ENCODE data around the gene RFX6.
A peak's percentile ranks its signal among the peaks of the same experiment; 100 is the strongest.
"Not testable (repeated sequence)": the region's sequence is repeated elsewhere in the genome, so short reads cannot be mapped to it uniquely, and the experiment has no call there.

The RFX6 gene

GRCh38 chr6:116876635-116877611 lies at the start of gene RFX6:
Gene RFX6, plus strand, starts transcription at chr6:116877242. Its CDS starts 34 bp downstream, at chr6:116877276.
- Histone ChIP-seq H3K9me3 (ENCODE audit: control insufficient read depth, insufficient read depth, low read length) (no peaks in the 10 kb centered on the region), H3K27me3 (ENCODE audit: control insufficient read depth, insufficient read depth, low read length) (peaks cover 55% of the 10 kb centered on the region), H3K4me3 (ENCODE audit: low read depth, low read length) (peak within 1 kb of the TSS; percentile 72), H3K36me3 (ENCODE audit: control insufficient read depth, insufficient read depth, low read length) (no peaks in the 10 kb centered on the region), H3K9ac (ENCODE audit: low read depth, low read length) (peak within 1 kb of the TSS; percentile 57), H3K4me1 (ENCODE audit: control insufficient read depth, insufficient read depth, low read length) (no peaks in the 10 kb centered on the region)

- H3K9me3 ChIP-seq (ENCODE audit: control insufficient read depth, insufficient read depth, low read length), result no peaks in the 10 kb centered on the region
- peaks cover 8% of the 10 kb centered on the region for H3K4me1 ChIP-seq (ENCODE audit: control insufficient read depth, insufficient read depth, low read length)
- H3K4me3 ChIP-seq (ENCODE audit: low read depth, low read length), result no peak overlapping the region
- H3K36me3 ChIP-seq (ENCODE audit: control insufficient read depth, insufficient read depth, low read length), result no peaks in the 10 kb centered on the region
- H3K9ac ChIP-seq (ENCODE audit: low read depth, low read length), result no peak overlapping the region
- H3K27me3 ChIP-seq (ENCODE audit: control insufficient read depth, insufficient read depth, low read length), result no peaks in the 10 kb centered on the region
Measured at GRCh38 chr6:116827561-116828240, 49.3 kb upstream of the RFX6 start.

- H3K4me1 ChIP-seq (ENCODE audit: control insufficient read depth, insufficient read depth, low read length), result peaks cover 8% of the 10 kb centered on the region
- H3K9me3 ChIP-seq (ENCODE audit: control insufficient read depth, insufficient read depth, low read length), result no peaks in the 10 kb centered on the region
- no peaks in the 10 kb centered on the region for H3K36me3 ChIP-seq (ENCODE audit: control insufficient read depth, insufficient read depth, low read length)
- H3K27me3 ChIP-seq (ENCODE audit: control insufficient read depth, insufficient read depth, low read length), result no peaks in the 10 kb centered on the region
- no peak within 1 kb of the TSS for H3K9ac ChIP-seq (ENCODE audit: low read depth, low read length)
- H3K4me3 ChIP-seq (ENCODE audit: low read depth, low read length), result no peak within 1 kb of the TSS
Measured at GRCh38 chr6:116828983-116829382, 48.1 kb upstream of the RFX6 start, which contains the start of gene GPRC6A. Gene GPRC6A, minus strand, starts transcription at chr6:116829083. Its CDS starts 70 bp downstream, at chr6:116829013.

- not testable (repeated sequence) for H3K4me3 ChIP-seq (ENCODE audit: low read depth, low read length); H3K9ac ChIP-seq (ENCODE audit: low read depth, low read length)
Measured at GRCh38 chr6:116834526-116834925, 42.5 kb upstream of the RFX6 start.

GRCh38 chr6:116836606-116837342 lies 40.3 kb upstream of the RFX6 start:
- no peaks in the 10 kb centered on the region for H3K36me3 ChIP-seq (ENCODE audit: control insufficient read depth, insufficient read depth, low read length)
- no peak overlapping the region for H3K9ac ChIP-seq (ENCODE audit: low read depth, low read length)
- no peaks in the 10 kb centered on the region for H3K9me3 ChIP-seq (ENCODE audit: control insufficient read depth, insufficient read depth, low read length)
- no peaks in the 10 kb centered on the region for H3K4me1 ChIP-seq (ENCODE audit: control insufficient read depth, insufficient read depth, low read length)
- H3K27me3 ChIP-seq (ENCODE audit: control insufficient read depth, insufficient read depth, low read length), result no peaks in the 10 kb centered on the region
- H3K4me3 ChIP-seq (ENCODE audit: low read depth, low read length), result no peak overlapping the region

More at GRCh38 chr6:116834526-116834925, 42.5 kb upstream of the RFX6 start:
- not testable (repeated sequence) for H3K9me3 ChIP-seq (ENCODE audit: control insufficient read depth, insufficient read depth, low read length); H3K36me3 ChIP-seq (ENCODE audit: control insufficient read depth, insufficient read depth, low read length); H3K4me1 ChIP-seq (ENCODE audit: control insufficient read depth, insufficient read depth, low read length); H3K27me3 ChIP-seq (ENCODE audit: control insufficient read depth, insufficient read depth, low read length)

GRCh38 chr6:116840091-116840490 lies 37.0 kb upstream of the RFX6 start:
- Histone ChIP-seq H3K4me3 (ENCODE audit: low read depth, low read length) (no peak overlapping the region), H3K27me3 (ENCODE audit: control insufficient read depth, insufficient read depth, low read length) (no peaks in the 10 kb centered on the region), H3K36me3 (ENCODE audit: control insufficient read depth, insufficient read depth, low read length) (no peaks in the 10 kb centered on the region), H3K9me3 (ENCODE audit: control insufficient read depth, insufficient read depth, low read length) (no peaks in the 10 kb centered on the region), H3K9ac (ENCODE audit: low read depth, low read length) (no peak overlapping the region), H3K4me1 (ENCODE audit: control insufficient read depth, insufficient read depth, low read length) (no peaks in the 10 kb centered on the region)

- Histone ChIP-seq H3K27me3 (ENCODE audit: control insufficient read depth, insufficient read depth, low read length) (no peaks in the 10 kb centered on the region), H3K36me3 (ENCODE audit: control insufficient read depth, insufficient read depth, low read length) (no peaks in the 10 kb centered on the region), H3K4me1 (ENCODE audit: control insufficient read depth, insufficient read depth, low read length) (no peaks in the 10 kb centered on the region), H3K4me3 (ENCODE audit: low read depth, low read length) (no peak overlapping the region), H3K9me3 (ENCODE audit: control insufficient read depth, insufficient read depth, low read length) (no peaks in the 10 kb centered on the region), H3K9ac (ENCODE audit: low read depth, low read length) (no peak overlapping the region)
Measured at GRCh38 chr6:116842459-116842858, 34.6 kb upstream of the RFX6 start.

GRCh38 chr6:116847227-116847626 lies 29.8 kb upstream of the RFX6 start:
- H3K27me3 ChIP-seq (ENCODE audit: control insufficient read depth, insufficient read depth, low read length), result no peaks in the 10 kb centered on the region
- peaks cover 2% of the 10 kb centered on the region for H3K4me1 ChIP-seq (ENCODE audit: control insufficient read depth, insufficient read depth, low read length)
- no peak overlapping the region for H3K9ac ChIP-seq (ENCODE audit: low read depth, low read length)
- H3K36me3 ChIP-seq (ENCODE audit: control insufficient read depth, insufficient read depth, low read length), result no peaks in the 10 kb centered on the region
- H3K9me3 ChIP-seq (ENCODE audit: control insufficient read depth, insufficient read depth, low read length), result no peaks in the 10 kb centered on the region
- no peak overlapping the region for H3K4me3 ChIP-seq (ENCODE audit: low read depth, low read length)

GRCh38 chr6:116858060-116858459 lies 19.0 kb upstream of the RFX6 start:
- H3K36me3 ChIP-seq (ENCODE audit: control insufficient read depth, insufficient read depth, low read length), result no peaks in the 10 kb centered on the region
- H3K9me3 ChIP-seq (ENCODE audit: control insufficient read depth, insufficient read depth, low read length), result peaks cover 11% of the 10 kb centered on the region
- no peaks in the 10 kb centered on the region for H3K27me3 ChIP-seq (ENCODE audit: control insufficient read depth, insufficient read depth, low read length)
- H3K9ac ChIP-seq (ENCODE audit: low read depth, low read length), result no peak overlapping the region
- H3K4me3 ChIP-seq (ENCODE audit: low read depth, low read length), result no peak overlapping the region
- no peaks in the 10 kb centered on the region for H3K4me1 ChIP-seq (ENCODE audit: control insufficient read depth, insufficient read depth, low read length)

- H3K9me3 ChIP-seq (ENCODE audit: control insufficient read depth, insufficient read depth, low read length), result peaks cover 11% of the 10 kb centered on the region
- no peak overlapping the region for H3K4me3 ChIP-seq (ENCODE audit: low read depth, low read length)
- no peaks in the 10 kb centered on the region for H3K4me1 ChIP-seq (ENCODE audit: control insufficient read depth, insufficient read depth, low read length)
- no peaks in the 10 kb centered on the region for H3K36me3 ChIP-seq (ENCODE audit: control insufficient read depth, insufficient read depth, low read length)
- H3K27me3 ChIP-seq (ENCODE audit: control insufficient read depth, insufficient read depth, low read length), result no peaks in the 10 kb centered on the region
- H3K9ac ChIP-seq (ENCODE audit: low read depth, low read length), result no peak overlapping the region
Measured at GRCh38 chr6:116859264-116859663, 17.8 kb upstream of the RFX6 start.

GRCh38 chr6:116866281-116866871 lies 10.7 kb upstream of the RFX6 start:
- Histone ChIP-seq H3K4me1 (ENCODE audit: control insufficient read depth, insufficient read depth, low read length) (no peaks in the 10 kb centered on the region), H3K4me3 (ENCODE audit: low read depth, low read length) (no peak overlapping the region), H3K9ac (ENCODE audit: low read depth, low read length) (no peak overlapping the region), H3K9me3 (ENCODE audit: control insufficient read depth, insufficient read depth, low read length) (no peaks in the 10 kb centered on the region), H3K36me3 (ENCODE audit: control insufficient read depth, insufficient read depth, low read length) (no peaks in the 10 kb centered on the region), H3K27me3 (ENCODE audit: control insufficient read depth, insufficient read depth, low read length) (no peaks in the 10 kb centered on the region)

Measured in iPS-15b (cell line).